Cardiac fibroblast (primary cell): Measurements from ENCODE around the gene CTAG1A.
A peak's percentile ranks its signal among the peaks of the same experiment; 100 is the strongest.
"Not testable (repeated sequence)": the region's sequence is repeated elsewhere in the genome, so short reads cannot be mapped to it uniquely, and the experiment has no call there.

Experiments
- DNase-seq, 2 donors: peaks; one replicate each; pipeline versions ENCODE4 v3.0.0 to v3.0.0-alpha.2; 2010; ENCODE audit warnings: low read depth in 2 of 2
- H3K4me3 ChIP-seq, 2 donors: replicated peaks in 1 of 2; 1 replicate in 1 of 2; 2 replicates in 1 of 2; pipeline ENCODE4 v1.5.1; 2011; ENCODE audit warnings: low read depth in 2 of 2, low read length in 2 of 2, mild to moderate bottlenecking in 2 of 2, moderate library complexity in 1 of 2
- CTCF ChIP-seq: IDR thresholded peaks from one replicate; pipeline ENCODE4 v1.5.1; 2011; ENCODE audit warnings: low read depth, mild to moderate bottlenecking, low read length, inconsistent platforms

The CTAG1A gene

GRCh38 chrX:154542723-154543424 lies 42.1 kb upstream of the CTAG1A start:
- no peak for TF ChIP-seq CTCF
- DNase-seq, result no peak
- H3K4me3 ChIP-seq, result no peak overlapping the region

GRCh38 chrX:154545673-154546274 lies 39.2 kb upstream of the CTAG1A start:
- DNase-seq, result no peak
- no peak for TF ChIP-seq CTCF
- peak overlapping the region; percentile 62 to 71 for H3K4me3 ChIP-seq

- H3K4me3 ChIP-seq, result peak within 1 kb of the TSS; percentile 68 to 71
- peak in 1 of 2 donors; percentile 76 for DNase-seq
- TF ChIP-seq CTCF, result no peak
Measured at GRCh38 chrX:154546354-154547244, 38.3 kb upstream of the CTAG1A start, which contains the start of gene G6PD. Gene G6PD, minus strand, starts transcription at chrX:154546846. Its CDS starts 691 bp downstream, at chrX:154546155.

GRCh38 chrX:154547245-154548027 lies 37.5 kb upstream of the CTAG1A start, which contains the start of gene IKBKG:
Gene IKBKG, plus strand, starts transcription at chrX:154547620. Its CDS starts 4,383 bp downstream, at chrX:154552003.
- TF ChIP-seq CTCF, result no peak
- peak; percentile 91 to 94 for DNase-seq
- peak within 1 kb of the TSS; percentile 68 to 71 for H3K4me3 ChIP-seq

GRCh38 chrX:154548028-154548316 lies 37.0 kb upstream of the CTAG1A start:
- DNase-seq, result peak in 1 of 2 donors; percentile 47
- no peak for TF ChIP-seq CTCF
- peak overlapping the region; percentile 68 to 71 for H3K4me3 ChIP-seq

- no peak for TF ChIP-seq CTCF
- no peak overlapping the region for H3K4me3 ChIP-seq
- no peak for DNase-seq
Measured at GRCh38 chrX:154549766-154550165, 35.2 kb upstream of the CTAG1A start.

GRCh38 chrX:154552112-154552806 lies 32.7 kb upstream of the CTAG1A start:
- DNase-seq, H3K4me3 ChIP-seq: not testable (repeated sequence)

GRCh38 chrX:154558060-154558690 lies 26.8 kb upstream of the CTAG1A start:
- not testable (repeated sequence) for DNase-seq

GRCh38 chrX:154558896-154559295 lies 26.0 kb upstream of the CTAG1A start:
- DNase-seq, H3K4me3 ChIP-seq: not testable (repeated sequence)

More at GRCh38 chrX:154558060-154558690, 26.8 kb upstream of the CTAG1A start:
- not testable (repeated sequence) for H3K4me3 ChIP-seq
